H1 (cell line): ENCODE results near the gene GP9. TPM values are rescaled to one million over a fixed set of nuclear protein-coding genes. Genes with fewer than 3 reads are reported as not detected.

Experiments
- CTCF ChIA-PET: fragments of 300-600 bp; sonication (Branson Sonifier 250); formaldehyde crosslinking; loops from one replicate; lab custom pipeline; 2021; ENCODE audit not compliant: partially characterized antibody; lab: Charles Lee
- POLR2A ChIA-PET: fragments of 300-600 bp; sonication (Branson Sonifier 250); formaldehyde crosslinking; loops from one replicate; lab custom pipeline; 2021; ENCODE audit warnings: inconsistent platforms; ENCODE audit not compliant: partially characterized antibody; lab: Charles Lee
- DNase-seq, 2 experiments: peaks; one replicate each; pipeline versions ENCODE4 v3.0.0 to v3.0.0-alpha.2; 2010 to 2022; ENCODE audit warnings: low spot score in 2 of 2, low read depth in 1 of 2, mixed read lengths in 1 of 2
- FAIRE-seq: peaks from 2 replicates; lab custom pipeline; 2011; peaks lifted over from hg19 to GRCh38; lab: Jason Lieb, UNC
- H2AFZ ChIP-seq: 2 replicates; pipeline ENCODE4 v1.8.1; 2012; ENCODE audit warnings: low read length, inconsistent platforms
- H2AK5ac ChIP-seq: 2 replicates; pipeline ENCODE4 v1.6.1; 2013; ENCODE audit warnings: low read depth, low read length
- H2BK120ac ChIP-seq: replicated peaks from 2 replicates; pipeline ENCODE3; 2013; ENCODE audit warnings: low read depth, low read length, inconsistent platforms
- H2BK12ac ChIP-seq: 2 replicates; pipeline ENCODE4 v1.6.1; 2013; ENCODE audit warnings: low read depth, low read length
- H2BK15ac ChIP-seq: 2 replicates; pipeline ENCODE4 v1.6.1; 2013; ENCODE audit warnings: low read length
- H2BK20ac ChIP-seq: 2 replicates; pipeline ENCODE4 v1.6.1; 2013; ENCODE audit warnings: low read length
- H2BK5ac ChIP-seq: 2 replicates; pipeline ENCODE4 v1.6.1; 2013; ENCODE audit warnings: low read depth, low read length
- H3K14ac ChIP-seq: 2 replicates; pipeline ENCODE4 v1.6.1; 2013; ENCODE audit warnings: inconsistent platforms; ENCODE audit not compliant: insufficient read length
- H3K18ac ChIP-seq: 2 replicates; pipeline ENCODE4 v1.6.1; 2013; ENCODE audit warnings: low read length; ENCODE audit errors: extremely low read depth
- H3K23ac ChIP-seq: 2 replicates; pipeline ENCODE4 v1.6.1; 2013; ENCODE audit warnings: inconsistent platforms; ENCODE audit not compliant: insufficient read length
- H3K23me2 ChIP-seq: 2 replicates; pipeline ENCODE4 v1.6.1; 2013; ENCODE audit warnings: low read depth, low read length
- H3K27ac ChIP-seq: 2 replicates; pipeline ENCODE4 v1.6.1; 2011; ENCODE audit warnings: low read depth, low read length, inconsistent platforms
- H3K27me3 ChIP-seq, 4 experiments: replicated peaks in 1 of 4; 1 replicate in 1 of 4; 2 replicates in 3 of 4; pipeline versions ENCODE4 v1.6.1 to v1.8.1; 2011 to 2013; ENCODE audit warnings: low read length in 3 of 4, mild to moderate bottlenecking in 3 of 4, inconsistent platforms in 2 of 4, mixed read lengths in 2 of 4, moderate library complexity in 1 of 4; ENCODE audit not compliant: control insufficient read depth in 3 of 4, insufficient read depth in 3 of 4; ENCODE audit errors: extremely low read depth in 1 of 4
- H3K36me3 ChIP-seq, 4 experiments: 2 replicates each; pipeline versions ENCODE4 v1.6.1 to v1.8.1; 2011 to 2013; ENCODE audit warnings: mild to moderate bottlenecking in 4 of 4, low read length in 3 of 4, moderate library complexity in 2 of 4, control low read depth in 1 of 4, inconsistent platforms in 1 of 4; ENCODE audit not compliant: insufficient read depth in 4 of 4, control insufficient read depth in 2 of 4
- H3K4ac ChIP-seq: replicated peaks from 2 replicates; pipeline ENCODE3; 2013; ENCODE audit warnings: low read length, low read depth, mixed read lengths, inconsistent platforms; ENCODE audit not compliant: insufficient read length
- H3K4me1 ChIP-seq, 4 experiments: replicated peaks in 1 of 4; 1 replicate in 1 of 4; 2 replicates in 3 of 4; pipeline versions ENCODE4 v1.6.1 to v1.8.1; 2011 to 2013; ENCODE audit warnings: low read length in 3 of 4, inconsistent platforms in 2 of 4, mixed read lengths in 1 of 4; ENCODE audit not compliant: insufficient read depth in 4 of 4, control insufficient read depth in 3 of 4
- H3K4me2 ChIP-seq, 2 experiments: 2 replicates each; pipeline versions ENCODE4 v1.6.1 to v1.8.1; 2011 to 2013; ENCODE audit warnings: low read depth in 2 of 2, low read length in 2 of 2, control low read depth in 1 of 2, inconsistent platforms in 1 of 2, mild to moderate bottlenecking in 1 of 2; ENCODE audit not compliant: insufficient read depth in 1 of 2
- H3K4me3 ChIP-seq, 4 experiments: fragments of 200-600, 300-600 bp in 1 of 4; sonication (generic), shearing (Covaris generic), sonication (Bioruptor Twin) in 1 of 4; 2 replicates each; pipeline versions ENCODE4 v1.5.1 to v1.8.1; 2011 to 2016; ENCODE audit warnings: low read length in 4 of 4, low read depth in 3 of 4, control low read depth in 2 of 4, inconsistent platforms in 2 of 4, mild to moderate bottlenecking in 2 of 4, mixed read lengths in 1 of 4, moderate library complexity in 1 of 4; ENCODE audit not compliant: insufficient read depth in 2 of 4; ENCODE audit errors: extremely low read depth in 1 of 4
- H3K56ac ChIP-seq: replicated peaks from 2 replicates; pipeline ENCODE3; 2013; ENCODE audit warnings: low read depth, mild to moderate bottlenecking, mixed read lengths, low read length, inconsistent platforms; ENCODE audit not compliant: insufficient read length
- H3K79me1 ChIP-seq: 2 replicates; pipeline ENCODE4 v1.6.1; 2013; ENCODE audit warnings: low read depth, low read length, control low read depth
- H3K79me2 ChIP-seq, 2 experiments: 2 replicates each; pipeline versions ENCODE4 v1.6.1 to v1.8.1; 2012 to 2013; ENCODE audit warnings: low read length in 2 of 2, mild to moderate bottlenecking in 2 of 2, inconsistent platforms in 1 of 2; ENCODE audit not compliant: insufficient read depth in 2 of 2, control insufficient read depth in 1 of 2
- H3K9ac ChIP-seq, 4 experiments: replicated peaks in 1 of 4; 1 replicate in 1 of 4; 2 replicates in 3 of 4; pipeline versions ENCODE4 v1.6.1 to v1.8.1; 2011 to 2013; ENCODE audit warnings: low read depth in 3 of 4, low read length in 3 of 4, control low read depth in 2 of 4, mild to moderate bottlenecking in 2 of 4, moderate library complexity in 2 of 4, inconsistent platforms in 1 of 4; ENCODE audit errors: extremely low read depth in 1 of 4
- H3K9me3 ChIP-seq, 2 experiments: 2 replicates each; pipeline versions ENCODE4 v1.6.1 to v1.8.1; 2012 to 2013; ENCODE audit warnings: mild to moderate bottlenecking in 2 of 2, moderate library complexity in 2 of 2, control low read depth in 1 of 2, inconsistent platforms in 1 of 2, low read depth in 1 of 2, low read length in 1 of 2, mixed read lengths in 1 of 2; ENCODE audit not compliant: insufficient read depth in 2 of 2
- H4K20me1 ChIP-seq, 2 experiments: replicated peaks in 1 of 2; 2 replicates each; pipeline versions ENCODE3 to v1.8.1; 2011 to 2013; ENCODE audit warnings: inconsistent platforms in 2 of 2, low read length in 2 of 2, mild to moderate bottlenecking in 1 of 2; ENCODE audit not compliant: insufficient read depth in 2 of 2, control insufficient read depth in 1 of 2
- H4K5ac ChIP-seq: 2 replicates; pipeline ENCODE4 v1.6.1; 2013; ENCODE audit warnings: low read length, low read depth, mixed read lengths, inconsistent platforms; ENCODE audit not compliant: insufficient read length
- H4K8ac ChIP-seq: 2 replicates; pipeline ENCODE4 v1.8.0; 2013; ENCODE audit warnings: mild to moderate bottlenecking, moderate library complexity, low read length, inconsistent platforms; ENCODE audit not compliant: insufficient read depth; ENCODE audit errors: extremely low read depth
- H4K91ac ChIP-seq: replicated peaks from 2 replicates; pipeline ENCODE3; 2013; ENCODE audit warnings: low read length, mixed read lengths, inconsistent platforms; ENCODE audit not compliant: insufficient read length
- BCL11A ChIP-seq, 2 experiments: IDR thresholded peaks; one replicate each; pipeline ENCODE4 v1.6.1; 2011; ENCODE audit warnings: low read depth in 2 of 2, low read length in 2 of 2, mild to moderate bottlenecking in 2 of 2
- CHD1 ChIP-seq: IDR thresholded peaks from 2 replicates; pipeline ENCODE4 v1.6.1; 2012; ENCODE audit warnings: low read depth, low read length, improper control_type of control experiment
- CTBP2 ChIP-seq: IDR thresholded peaks from 2 replicates; pipeline ENCODE4 v1.7.0; 2011; ENCODE audit warnings: borderline replicate concordance, mild to moderate bottlenecking, moderate library complexity, mixed read lengths, low read length; ENCODE audit not compliant: insufficient read depth, insufficient read length
- E2F6 ChIP-seq: IDR thresholded peaks from 2 replicates; pipeline ENCODE4 v1.6.1; 2012; ENCODE audit warnings: inconsistent platforms
- EP300 ChIP-seq, 2 experiments: IDR thresholded peaks; 1 replicate in 1 of 2; 2 replicates in 1 of 2; pipeline ENCODE4 v1.6.1; 2011 to 2012; ENCODE audit warnings: low read depth in 2 of 2, low read length in 2 of 2, mild to moderate bottlenecking in 2 of 2, borderline replicate concordance in 1 of 2, inconsistent platforms in 1 of 2, moderate library complexity in 1 of 2
- EZH2 ChIP-seq: fragments of 200-600 bp; sonication (generic); IDR thresholded peaks from 2 replicates; pipeline ENCODE4 v1.7.1; 2012; ENCODE audit warnings: low read depth, mild to moderate bottlenecking, moderate library complexity, low read length, inconsistent platforms; ENCODE audit not compliant: severe bottlenecking
- NANOG ChIP-seq: IDR thresholded peaks from 2 replicates; pipeline ENCODE4 v1.6.1; 2011; ENCODE audit warnings: low read length, low read depth, mild to moderate bottlenecking, inconsistent platforms; ENCODE audit not compliant: insufficient read depth, poor library complexity, severe bottlenecking
- RBBP5 ChIP-seq: IDR thresholded peaks from 2 replicates; pipeline ENCODE4 v1.7.1; 2012; ENCODE audit warnings: low read depth, mild to moderate bottlenecking, inconsistent platforms, low read length, moderate library complexity, borderline replicate concordance
- SP2 ChIP-seq: IDR thresholded peaks from 2 replicates; pipeline ENCODE4 v1.6.1; 2012; ENCODE audit warnings: mild to moderate bottlenecking, low read length, inconsistent platforms
- SP4 ChIP-seq: IDR thresholded peaks from 2 replicates; pipeline ENCODE4 v1.6.1; 2012; ENCODE audit warnings: low read length, inconsistent platforms
- WGBS, 2 experiments: shearing (Covaris generic) in 1 of 2; methylation state at CpG; one replicate each; pipeline versions ENCODE4 v1.1.6 to v1.1.7; 2013 to 2015; ENCODE audit warnings: low lambda C conversion rate in 2 of 2, mixed read lengths in 2 of 2, inconsistent platforms in 1 of 2, low coverage in 1 of 2, missing lambda C conversion rate in 1 of 2; ENCODE audit not compliant: insufficient replicate concordance in 2 of 2, insufficient coverage in 1 of 2, insufficient read length in 1 of 2; ENCODE audit errors: extremely low coverage in 1 of 2, missing lambda C conversion rate in 1 of 2; 5-methylcytosine and 5-hydroxymethylcytosine counted together
- polyA plus RNA-seq, 7 experiments: library from polyadenylated mRNA; depleted of rRNA in 3 of 7; stranded (reverse) in 5 of 7; unstranded in 2 of 7; fragments of >200 nt in 5 of 7; fragments of 200-250 nt in 2 of 7; gene quantifications; 1 replicate in 5 of 7; 2 replicates in 1 of 7; 4 replicates in 1 of 7; pipeline versions ENCODE4 v1.2.1 to v1.2.3, GENCODE V29; 2011 to 2013; ENCODE audit warnings: missing spikeins in 2 of 7, mixed read lengths in 2 of 7
- total RNA-seq: library from RNA; stranded (reverse); fragmentation: NEBNext Ultra II Directional; extraction: Animal tissue kit (Norgen Biotek cat#: 25700); gene quantifications from 2 replicates; pipeline ENCODE4 v1.2.1, GENCODE V29; 2021

GP9 gene
- total and polyA plus RNA-seq, 2 of the 8 experiments (the other 6 are each of a cell fraction or from before 2014, with no cell fraction given) = not detected

GRCh38 chr3:129061888-129062834 lies 1.6 kb downstream of the GP9 start:
- Histone ChIP-seq H2BK15ac (no peak overlapping the region), H3K36me3 (no peaks in the 10 kb centered on the region), H3K56ac (no peak overlapping the region), H3K27ac (no peak overlapping the region), H4K8ac (peak overlapping the region; percentile 83; the same call in 1 of the 2 replicates), H2AFZ (no peak overlapping the region; the same call in 1 of the 2 replicates), H3K14ac (no peak overlapping the region), H2AK5ac (no peak overlapping the region), H3K23ac (no peak overlapping the region), H3K79me1 (no peaks in the 10 kb centered on the region), H3K9ac (no peak overlapping the region), H2BK12ac (no peak overlapping the region), H3K4ac (no peak overlapping the region), H3K23me2 (no peaks in the 10 kb centered on the region), H4K91ac (no peak overlapping the region), H4K5ac (no peak overlapping the region), H3K27me3 (no peaks in the 10 kb centered on the region), H3K79me2 (no peaks in the 10 kb centered on the region), H2BK120ac (no peak overlapping the region), H3K18ac (no peak overlapping the region), H2BK5ac (no peak overlapping the region), H3K4me2 (no peak overlapping the region), H3K4me3 (no peak overlapping the region), H2BK20ac (no peak overlapping the region), H3K9me3 (no peaks in the 10 kb centered on the region), H4K20me1 (no peaks in the 10 kb centered on the region), H3K4me1 (no peaks in the 10 kb centered on the region; a peak in 1 of 7 replicates)
- no peak for TF ChIP-seq SP4
- no peak for TF ChIP-seq BCL11A (IDR thresholded peaks at IDR 0.05; ENCODE audit: low read depth in 2 of 2, low read length in 2 of 2)
- TF ChIP-seq E2F6 = no peak
- TF ChIP-seq EP300 (IDR thresholded peaks at IDR 0.05; ENCODE audit: borderline replicate concordance in 1 of 2, low read depth in 2 of 2, low read length in 2 of 2) = no peak
- TF ChIP-seq CHD1 = no peak
- TF ChIP-seq CTBP2 = no peak
- no peak for TF ChIP-seq NANOG
- TF ChIP-seq SP2 = no peak
- TF ChIP-seq RBBP5 = no peak
- TF ChIP-seq EZH2 = no peak
- FAIRE-seq (no peak), DNase-seq (no peak)
- ChIA-PET POLR2A (no interaction called here), CTCF (interaction anchor here (1.1 to 14.9 kb wide), 4 partner anchors 6 to 92 kb away, joined by 4 to 210 read pairs (median 110); partner anchors contain the start of gene GP9)
- WGBS, 2 experiments = 88% methylated on average over 28 of the region's 32 CpGs; no CpG with 5 or more reads in 1 of the 2 experiments
